WI38 (cell line): ENCODE measurements around the gene C8B.

Experiments used
- H3K4me3 ChIP-seq: 2 replicates; pipeline ENCODE4 v1.5.1; 2011; ENCODE audit warnings: low read depth, mild to moderate bottlenecking, control low read depth, low read length
- TF ChIP-seq, protein P1 (sequence below): IDR thresholded peaks from 2 replicates; pipeline ENCODE4 v1.5.1; 2012; ENCODE audit warnings: low read depth, mild to moderate bottlenecking, control low read depth, low read length

The C8B gene

DNA sequence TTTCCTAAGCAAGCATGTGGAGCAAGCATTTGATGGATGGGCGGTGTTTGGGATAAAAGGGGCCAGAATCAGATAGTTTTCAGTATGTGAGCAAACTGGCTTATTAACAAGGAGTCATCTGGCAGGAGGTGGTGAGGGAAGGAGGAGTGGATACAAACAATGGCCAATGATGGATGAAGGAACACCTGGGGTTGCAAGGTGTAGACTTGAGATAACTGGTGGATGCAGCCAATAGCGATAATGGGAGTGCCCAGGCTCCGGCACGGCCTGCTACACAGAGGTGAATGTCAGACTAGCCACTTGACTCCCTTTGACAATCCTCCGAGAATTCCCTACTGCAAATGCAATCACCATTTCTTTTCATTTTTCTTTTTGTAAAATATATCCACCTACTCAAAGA lies 41.7 kb downstream of the C8B start:
- TF ChIP-seq, protein P1, sequence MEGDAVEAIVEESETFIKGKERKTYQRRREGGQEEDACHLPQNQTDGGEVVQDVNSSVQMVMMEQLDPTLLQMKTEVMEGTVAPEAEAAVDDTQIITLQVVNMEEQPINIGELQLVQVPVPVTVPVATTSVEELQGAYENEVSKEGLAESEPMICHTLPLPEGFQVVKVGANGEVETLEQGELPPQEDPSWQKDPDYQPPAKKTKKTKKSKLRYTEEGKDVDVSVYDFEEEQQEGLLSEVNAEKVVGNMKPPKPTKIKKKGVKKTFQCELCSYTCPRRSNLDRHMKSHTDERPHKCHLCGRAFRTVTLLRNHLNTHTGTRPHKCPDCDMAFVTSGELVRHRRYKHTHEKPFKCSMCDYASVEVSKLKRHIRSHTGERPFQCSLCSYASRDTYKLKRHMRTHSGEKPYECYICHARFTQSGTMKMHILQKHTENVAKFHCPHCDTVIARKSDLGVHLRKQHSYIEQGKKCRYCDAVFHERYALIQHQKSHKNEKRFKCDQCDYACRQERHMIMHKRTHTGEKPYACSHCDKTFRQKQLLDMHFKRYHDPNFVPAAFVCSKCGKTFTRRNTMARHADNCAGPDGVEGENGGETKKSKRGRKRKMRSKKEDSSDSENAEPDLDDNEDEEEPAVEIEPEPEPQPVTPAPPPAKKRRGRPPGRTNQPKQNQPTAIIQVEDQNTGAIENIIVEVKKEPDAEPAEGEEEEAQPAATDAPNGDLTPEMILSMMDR: no peak
- no peak overlapping the region for H3K4me3 ChIP-seq

- TF ChIP-seq, protein P1: no peak
- no peak overlapping the region for H3K4me3 ChIP-seq
Observed at GRCh38 chr1:56923201-56923600, 42.6 kb downstream of the C8B start.

DNA sequence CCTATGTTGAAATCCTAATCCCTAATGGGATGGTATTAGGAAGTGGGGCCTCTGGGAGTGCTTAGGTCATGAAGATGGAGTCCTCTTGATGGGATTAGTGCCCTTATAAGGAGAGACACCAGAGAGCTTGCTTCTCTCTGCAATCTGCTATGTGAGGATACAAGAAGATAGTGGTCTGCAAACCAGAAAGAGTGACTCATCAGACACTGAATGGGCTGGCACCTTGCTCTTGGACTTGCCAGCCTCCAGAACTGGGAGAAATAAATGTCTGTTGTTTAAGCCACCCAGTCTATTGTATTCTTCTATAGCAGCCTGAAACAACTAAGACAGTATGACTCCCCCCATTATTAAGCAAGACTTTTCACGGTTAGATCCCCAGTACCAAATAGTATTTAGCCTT lies 43.3 kb downstream of the C8B start:
- no peak overlapping the region for H3K4me3 ChIP-seq
- TF ChIP-seq, protein P1: no peak

- H3K4me3 ChIP-seq: no peak overlapping the region
- TF ChIP-seq, protein P1: no peak
Observed at GRCh38 chr1:56922070-56922469, 43.7 kb downstream of the C8B start.

DNA sequence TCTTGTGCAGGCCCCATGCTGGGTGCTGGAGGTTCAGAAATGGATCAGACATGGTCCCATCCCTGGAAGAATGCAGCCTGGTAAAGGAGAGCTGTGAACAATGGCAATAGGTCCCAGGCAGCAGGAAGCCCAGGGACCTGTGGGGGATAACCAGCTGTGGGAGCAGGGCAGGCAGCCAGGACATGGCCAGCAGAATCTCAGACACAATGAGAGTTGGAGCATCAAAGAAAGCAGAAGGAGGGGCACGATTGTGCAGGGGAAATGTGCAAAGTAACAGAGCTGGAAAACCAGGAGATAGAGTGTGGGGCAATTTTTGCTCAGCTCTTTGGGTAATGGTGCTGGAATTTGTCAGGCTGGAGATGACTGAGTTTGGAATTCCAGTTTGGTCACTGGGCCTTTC lies 44.3 kb downstream of the C8B start:
- no peak overlapping the region for H3K4me3 ChIP-seq
- TF ChIP-seq, protein P1: no peak

- TF ChIP-seq, protein P1: no peak
- H3K4me3 ChIP-seq: no peak overlapping the region
Observed at GRCh38 chr1:56920591-56921001, 45.2 kb downstream of the C8B start.

DNA sequence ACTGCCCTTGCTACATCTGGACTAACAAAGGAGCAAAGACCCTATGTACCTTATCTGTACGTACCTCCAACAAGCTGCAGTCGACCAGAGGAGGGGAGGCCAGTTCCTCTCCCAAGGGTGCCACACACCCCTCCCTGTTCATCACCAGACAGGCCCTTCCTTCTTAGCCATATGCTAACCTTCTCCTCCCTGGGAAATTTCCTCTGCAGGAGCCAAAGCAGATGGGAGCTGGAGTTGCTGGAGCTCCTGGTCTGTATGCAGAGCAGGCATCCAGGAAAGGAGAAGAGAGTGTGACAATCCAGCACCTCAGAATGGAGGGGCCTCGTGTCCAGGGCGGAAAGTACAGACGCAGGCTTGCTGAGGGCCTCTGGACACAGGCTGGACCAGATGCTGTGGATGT lies 48.5 kb downstream of the C8B start:
- H3K4me3 ChIP-seq: no peak overlapping the region
- TF ChIP-seq, protein P1: no peak
